H1 (cell line): ENCODE measurements around the gene TFR2. TPM values are rescaled to one million over a fixed set of nuclear protein-coding genes. Genes with fewer than 3 reads are reported as not detected.

ENCODE experiments used
- CTCF ChIA-PET: fragments of 300-600 bp; sonication (Branson Sonifier 250); formaldehyde crosslinking; loops from one replicate; lab custom pipeline; 2021; ENCODE audit not compliant: partially characterized antibody; lab: Charles Lee
- POLR2A ChIA-PET: fragments of 300-600 bp; sonication (Branson Sonifier 250); formaldehyde crosslinking; loops from one replicate; lab custom pipeline; 2021; ENCODE audit warnings: inconsistent platforms; ENCODE audit not compliant: partially characterized antibody; lab: Charles Lee
- DNase-seq, 2 experiments: peaks; one replicate each; pipeline versions ENCODE4 v3.0.0 to v3.0.0-alpha.2; 2010 to 2022; ENCODE audit warnings: low spot score in 2 of 2, low read depth in 1 of 2, mixed read lengths in 1 of 2
- FAIRE-seq: peaks from 2 replicates; lab custom pipeline; 2011; peaks lifted over from hg19 to GRCh38; lab: Jason Lieb, UNC
- H2AFZ ChIP-seq: 2 replicates; pipeline ENCODE4 v1.8.1; 2012; ENCODE audit warnings: low read length, inconsistent platforms
- H2AK5ac ChIP-seq: 2 replicates; pipeline ENCODE4 v1.6.1; 2013; ENCODE audit warnings: low read depth, low read length
- H2BK120ac ChIP-seq: replicated peaks from 2 replicates; pipeline ENCODE3; 2013; ENCODE audit warnings: low read depth, low read length, inconsistent platforms
- H2BK12ac ChIP-seq: 2 replicates; pipeline ENCODE4 v1.6.1; 2013; ENCODE audit warnings: low read depth, low read length
- H2BK15ac ChIP-seq: 2 replicates; pipeline ENCODE4 v1.6.1; 2013; ENCODE audit warnings: low read length
- H2BK20ac ChIP-seq: 2 replicates; pipeline ENCODE4 v1.6.1; 2013; ENCODE audit warnings: low read length
- H2BK5ac ChIP-seq: 2 replicates; pipeline ENCODE4 v1.6.1; 2013; ENCODE audit warnings: low read depth, low read length
- H3K14ac ChIP-seq: 2 replicates; pipeline ENCODE4 v1.6.1; 2013; ENCODE audit warnings: inconsistent platforms; ENCODE audit not compliant: insufficient read length
- H3K18ac ChIP-seq: 2 replicates; pipeline ENCODE4 v1.6.1; 2013; ENCODE audit warnings: low read length; ENCODE audit errors: extremely low read depth
- H3K23ac ChIP-seq: 2 replicates; pipeline ENCODE4 v1.6.1; 2013; ENCODE audit warnings: inconsistent platforms; ENCODE audit not compliant: insufficient read length
- H3K23me2 ChIP-seq: 2 replicates; pipeline ENCODE4 v1.6.1; 2013; ENCODE audit warnings: low read depth, low read length
- H3K27ac ChIP-seq: 2 replicates; pipeline ENCODE4 v1.6.1; 2011; ENCODE audit warnings: low read depth, low read length, inconsistent platforms
- H3K27me3 ChIP-seq, 4 experiments: replicated peaks in 1 of 4; 1 replicate in 1 of 4; 2 replicates in 3 of 4; pipeline versions ENCODE4 v1.6.1 to v1.8.1; 2011 to 2013; ENCODE audit warnings: low read length in 3 of 4, mild to moderate bottlenecking in 3 of 4, inconsistent platforms in 2 of 4, mixed read lengths in 2 of 4, moderate library complexity in 1 of 4; ENCODE audit not compliant: control insufficient read depth in 3 of 4, insufficient read depth in 3 of 4; ENCODE audit errors: extremely low read depth in 1 of 4
- H3K36me3 ChIP-seq, 4 experiments: 2 replicates each; pipeline versions ENCODE4 v1.6.1 to v1.8.1; 2011 to 2013; ENCODE audit warnings: mild to moderate bottlenecking in 4 of 4, low read length in 3 of 4, moderate library complexity in 2 of 4, control low read depth in 1 of 4, inconsistent platforms in 1 of 4; ENCODE audit not compliant: insufficient read depth in 4 of 4, control insufficient read depth in 2 of 4
- H3K4ac ChIP-seq: replicated peaks from 2 replicates; pipeline ENCODE3; 2013; ENCODE audit warnings: low read length, low read depth, mixed read lengths, inconsistent platforms; ENCODE audit not compliant: insufficient read length
- H3K4me1 ChIP-seq, 4 experiments: replicated peaks in 1 of 4; 1 replicate in 1 of 4; 2 replicates in 3 of 4; pipeline versions ENCODE4 v1.6.1 to v1.8.1; 2011 to 2013; ENCODE audit warnings: low read length in 3 of 4, inconsistent platforms in 2 of 4, mixed read lengths in 1 of 4; ENCODE audit not compliant: insufficient read depth in 4 of 4, control insufficient read depth in 3 of 4
- H3K4me2 ChIP-seq, 2 experiments: 2 replicates each; pipeline versions ENCODE4 v1.6.1 to v1.8.1; 2011 to 2013; ENCODE audit warnings: low read depth in 2 of 2, low read length in 2 of 2, control low read depth in 1 of 2, inconsistent platforms in 1 of 2, mild to moderate bottlenecking in 1 of 2; ENCODE audit not compliant: insufficient read depth in 1 of 2
- H3K4me3 ChIP-seq, 4 experiments: fragments of 200-600, 300-600 bp in 1 of 4; sonication (generic), shearing (Covaris generic), sonication (Bioruptor Twin) in 1 of 4; 2 replicates each; pipeline versions ENCODE4 v1.5.1 to v1.8.1; 2011 to 2016; ENCODE audit warnings: low read length in 4 of 4, low read depth in 3 of 4, control low read depth in 2 of 4, inconsistent platforms in 2 of 4, mild to moderate bottlenecking in 2 of 4, mixed read lengths in 1 of 4, moderate library complexity in 1 of 4; ENCODE audit not compliant: insufficient read depth in 2 of 4; ENCODE audit errors: extremely low read depth in 1 of 4
- H3K56ac ChIP-seq: replicated peaks from 2 replicates; pipeline ENCODE3; 2013; ENCODE audit warnings: low read depth, mild to moderate bottlenecking, mixed read lengths, low read length, inconsistent platforms; ENCODE audit not compliant: insufficient read length
- H3K79me1 ChIP-seq: 2 replicates; pipeline ENCODE4 v1.6.1; 2013; ENCODE audit warnings: low read depth, low read length, control low read depth
- H3K79me2 ChIP-seq, 2 experiments: 2 replicates each; pipeline versions ENCODE4 v1.6.1 to v1.8.1; 2012 to 2013; ENCODE audit warnings: low read length in 2 of 2, mild to moderate bottlenecking in 2 of 2, inconsistent platforms in 1 of 2; ENCODE audit not compliant: insufficient read depth in 2 of 2, control insufficient read depth in 1 of 2
- H3K9ac ChIP-seq, 4 experiments: replicated peaks in 1 of 4; 1 replicate in 1 of 4; 2 replicates in 3 of 4; pipeline versions ENCODE4 v1.6.1 to v1.8.1; 2011 to 2013; ENCODE audit warnings: low read depth in 3 of 4, low read length in 3 of 4, control low read depth in 2 of 4, mild to moderate bottlenecking in 2 of 4, moderate library complexity in 2 of 4, inconsistent platforms in 1 of 4; ENCODE audit errors: extremely low read depth in 1 of 4
- H3K9me3 ChIP-seq, 2 experiments: 2 replicates each; pipeline versions ENCODE4 v1.6.1 to v1.8.1; 2012 to 2013; ENCODE audit warnings: mild to moderate bottlenecking in 2 of 2, moderate library complexity in 2 of 2, control low read depth in 1 of 2, inconsistent platforms in 1 of 2, low read depth in 1 of 2, low read length in 1 of 2, mixed read lengths in 1 of 2; ENCODE audit not compliant: insufficient read depth in 2 of 2
- H4K20me1 ChIP-seq, 2 experiments: replicated peaks in 1 of 2; 2 replicates each; pipeline versions ENCODE3 to v1.8.1; 2011 to 2013; ENCODE audit warnings: inconsistent platforms in 2 of 2, low read length in 2 of 2, mild to moderate bottlenecking in 1 of 2; ENCODE audit not compliant: insufficient read depth in 2 of 2, control insufficient read depth in 1 of 2
- H4K5ac ChIP-seq: 2 replicates; pipeline ENCODE4 v1.6.1; 2013; ENCODE audit warnings: low read length, low read depth, mixed read lengths, inconsistent platforms; ENCODE audit not compliant: insufficient read length
- H4K8ac ChIP-seq: 2 replicates; pipeline ENCODE4 v1.8.0; 2013; ENCODE audit warnings: mild to moderate bottlenecking, moderate library complexity, low read length, inconsistent platforms; ENCODE audit not compliant: insufficient read depth; ENCODE audit errors: extremely low read depth
- H4K91ac ChIP-seq: replicated peaks from 2 replicates; pipeline ENCODE3; 2013; ENCODE audit warnings: low read length, mixed read lengths, inconsistent platforms; ENCODE audit not compliant: insufficient read length
- CEBPB ChIP-seq: IDR thresholded peaks from 2 replicates; pipeline ENCODE4 v1.6.1; 2012; ENCODE audit warnings: low read depth, low read length
- GTF2F1 ChIP-seq: IDR thresholded peaks from 2 replicates; pipeline ENCODE4 v1.6.1; 2012; ENCODE audit warnings: low read depth, low read length, improper control_type of control experiment, borderline replicate concordance
- NANOG ChIP-seq: IDR thresholded peaks from 2 replicates; pipeline ENCODE4 v1.6.1; 2011; ENCODE audit warnings: low read length, low read depth, mild to moderate bottlenecking, inconsistent platforms; ENCODE audit not compliant: insufficient read depth, poor library complexity, severe bottlenecking
- POLR2A ChIP-seq, 2 experiments: IDR thresholded peaks; 1 replicate in 1 of 2; 2 replicates in 1 of 2; pipeline ENCODE4 v1.6.1; 2011; ENCODE audit warnings: low read depth in 2 of 2, low read length in 2 of 2, mild to moderate bottlenecking in 2 of 2; ENCODE audit errors: control extremely low read depth in 1 of 2
- RBBP5 ChIP-seq: IDR thresholded peaks from 2 replicates; pipeline ENCODE4 v1.7.1; 2012; ENCODE audit warnings: low read depth, mild to moderate bottlenecking, inconsistent platforms, low read length, moderate library complexity, borderline replicate concordance
- SAP30 ChIP-seq: fragments of 300-600 bp; sonication (generic); IDR thresholded peaks from 2 replicates; pipeline ENCODE4 v1.7.1; 2012; ENCODE audit warnings: low read length, moderate library complexity, mild to moderate bottlenecking, inconsistent platforms; ENCODE audit not compliant: insufficient read depth, insufficient replicate concordance
- WGBS, 2 experiments: shearing (Covaris generic) in 1 of 2; methylation state at CpG; one replicate each; pipeline versions ENCODE4 v1.1.6 to v1.1.7; 2013 to 2015; ENCODE audit warnings: low lambda C conversion rate in 2 of 2, mixed read lengths in 2 of 2, inconsistent platforms in 1 of 2, low coverage in 1 of 2, missing lambda C conversion rate in 1 of 2; ENCODE audit not compliant: insufficient replicate concordance in 2 of 2, insufficient coverage in 1 of 2, insufficient read length in 1 of 2; ENCODE audit errors: extremely low coverage in 1 of 2, missing lambda C conversion rate in 1 of 2; 5-methylcytosine and 5-hydroxymethylcytosine counted together
- polyA plus RNA-seq, 7 experiments: library from polyadenylated mRNA; depleted of rRNA in 3 of 7; stranded (reverse) in 5 of 7; unstranded in 2 of 7; fragments of >200 nt in 5 of 7; fragments of 200-250 nt in 2 of 7; gene quantifications; 1 replicate in 5 of 7; 2 replicates in 1 of 7; 4 replicates in 1 of 7; pipeline versions ENCODE4 v1.2.1 to v1.2.3, GENCODE V29; 2011 to 2013; ENCODE audit warnings: missing spikeins in 2 of 7, mixed read lengths in 2 of 7
- total RNA-seq: library from RNA; stranded (reverse); fragmentation: NEBNext Ultra II Directional; extraction: Animal tissue kit (Norgen Biotek cat#: 25700); gene quantifications from 2 replicates; pipeline ENCODE4 v1.2.1, GENCODE V29; 2021

Gene TFR2
- total and polyA plus RNA-seq, 2 of the 8 experiments (the other 6 are each of a cell fraction or from before 2014, with no cell fraction given) = 4.6 to 5.7 TPM

- Histone ChIP-seq H3K4me3 (no peak overlapping the region), H2AFZ (no peak overlapping the region), H2AK5ac (no peak overlapping the region), H4K5ac (no peak overlapping the region), H3K27ac (no peak overlapping the region), H2BK120ac (no peak overlapping the region), H3K27me3 (no peaks in the 10 kb centered on the region; a peak in 1 of 7 replicates), H3K4ac (no peak overlapping the region), H2BK15ac (no peak overlapping the region), H2BK12ac (no peak overlapping the region), H2BK5ac (no peak overlapping the region), H4K91ac (no peak overlapping the region), H3K23me2 (no peaks in the 10 kb centered on the region), H3K4me1 (no peaks in the 10 kb centered on the region), H3K79me2 (no peaks in the 10 kb centered on the region), H3K23ac (no peak overlapping the region), H4K8ac (no peak overlapping the region), H2BK20ac (no peak overlapping the region), H3K36me3 (no peaks in the 10 kb centered on the region), H3K4me2 (no peak overlapping the region), H3K9ac (no peak overlapping the region), H4K20me1 (no peaks in the 10 kb centered on the region), H3K79me1 (no peaks in the 10 kb centered on the region), H3K56ac (no peak overlapping the region), H3K9me3 (no peaks in the 10 kb centered on the region), H3K14ac (no peak overlapping the region), H3K18ac (no peak overlapping the region)
- no peak for FAIRE-seq
- ChIA-PET CTCF (interaction anchor here (1.1 to 3.3 kb wide), 4 partner anchors 8 to 71 kb away, joined by 3 to 20 read pairs (median 8); partner anchors contain the start of gene MOSPD3), POLR2A (interaction anchor here (1.1 to 2.2 kb wide), 4 partner anchors 8 to 18 kb away, joined by 4 to 9 read pairs (median 6); partner anchors contain the start of genes MOSPD3 and PCOLCE)
- 85% methylated on average over 6 of the region's 6 CpGs; no CpG with 5 or more reads in 1 of the 2 experiments for WGBS, 2 experiments
- no peak for DNase-seq
- TF ChIP-seq GTF2F1 (no peak), CEBPB (no peak), SAP30 (no peak), RBBP5 (no peak), NANOG (no peak), POLR2A (IDR thresholded peaks at IDR 0.05; ENCODE audit: control extremely low read depth in 1 of 2, low read depth in 2 of 2, low read length in 2 of 2) (no peak)
Observed at GRCh38 chr7:100620239-100620638, 21.1 kb downstream of the TFR2 start.
